Measurements from ENCODE around the gene PAPLN.
"Not testable (repeated sequence)": the region's sequence is repeated elsewhere in the genome, so short reads cannot be mapped to it uniquely, and the experiment has no call there.

PAPLN gene

DNA sequence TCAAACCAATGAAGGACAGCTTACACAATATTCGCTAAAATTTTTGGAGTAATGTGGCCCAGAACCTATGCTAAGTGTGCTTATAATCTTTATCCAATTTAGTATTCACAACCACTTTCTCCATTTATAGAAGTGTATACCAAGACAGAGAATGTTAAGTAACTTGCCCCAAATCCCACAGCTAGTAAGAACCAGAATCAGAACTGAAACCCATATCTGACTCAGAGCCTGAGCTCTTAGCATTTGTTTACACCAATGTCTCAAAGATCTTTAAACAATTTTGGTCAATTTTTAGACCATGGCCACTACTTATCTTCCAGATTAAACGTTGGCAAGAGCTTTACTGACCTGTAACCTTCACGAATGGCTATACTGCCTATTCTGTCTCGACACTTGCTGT is 53.0 kb downstream of the PAPLN start:
- H3K4me3 ChIP-seq (ENCODE audit: low read depth, low read length): no peak overlapping the region
- DNase-seq (ENCODE audit: low read depth): no peak
- TF ChIP-seq, protein P1, sequence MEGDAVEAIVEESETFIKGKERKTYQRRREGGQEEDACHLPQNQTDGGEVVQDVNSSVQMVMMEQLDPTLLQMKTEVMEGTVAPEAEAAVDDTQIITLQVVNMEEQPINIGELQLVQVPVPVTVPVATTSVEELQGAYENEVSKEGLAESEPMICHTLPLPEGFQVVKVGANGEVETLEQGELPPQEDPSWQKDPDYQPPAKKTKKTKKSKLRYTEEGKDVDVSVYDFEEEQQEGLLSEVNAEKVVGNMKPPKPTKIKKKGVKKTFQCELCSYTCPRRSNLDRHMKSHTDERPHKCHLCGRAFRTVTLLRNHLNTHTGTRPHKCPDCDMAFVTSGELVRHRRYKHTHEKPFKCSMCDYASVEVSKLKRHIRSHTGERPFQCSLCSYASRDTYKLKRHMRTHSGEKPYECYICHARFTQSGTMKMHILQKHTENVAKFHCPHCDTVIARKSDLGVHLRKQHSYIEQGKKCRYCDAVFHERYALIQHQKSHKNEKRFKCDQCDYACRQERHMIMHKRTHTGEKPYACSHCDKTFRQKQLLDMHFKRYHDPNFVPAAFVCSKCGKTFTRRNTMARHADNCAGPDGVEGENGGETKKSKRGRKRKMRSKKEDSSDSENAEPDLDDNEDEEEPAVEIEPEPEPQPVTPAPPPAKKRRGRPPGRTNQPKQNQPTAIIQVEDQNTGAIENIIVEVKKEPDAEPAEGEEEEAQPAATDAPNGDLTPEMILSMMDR (conservative IDR thresholded peaks at IDR 0.05; ENCODE audit: low read depth, low read length): no peak

DNA sequence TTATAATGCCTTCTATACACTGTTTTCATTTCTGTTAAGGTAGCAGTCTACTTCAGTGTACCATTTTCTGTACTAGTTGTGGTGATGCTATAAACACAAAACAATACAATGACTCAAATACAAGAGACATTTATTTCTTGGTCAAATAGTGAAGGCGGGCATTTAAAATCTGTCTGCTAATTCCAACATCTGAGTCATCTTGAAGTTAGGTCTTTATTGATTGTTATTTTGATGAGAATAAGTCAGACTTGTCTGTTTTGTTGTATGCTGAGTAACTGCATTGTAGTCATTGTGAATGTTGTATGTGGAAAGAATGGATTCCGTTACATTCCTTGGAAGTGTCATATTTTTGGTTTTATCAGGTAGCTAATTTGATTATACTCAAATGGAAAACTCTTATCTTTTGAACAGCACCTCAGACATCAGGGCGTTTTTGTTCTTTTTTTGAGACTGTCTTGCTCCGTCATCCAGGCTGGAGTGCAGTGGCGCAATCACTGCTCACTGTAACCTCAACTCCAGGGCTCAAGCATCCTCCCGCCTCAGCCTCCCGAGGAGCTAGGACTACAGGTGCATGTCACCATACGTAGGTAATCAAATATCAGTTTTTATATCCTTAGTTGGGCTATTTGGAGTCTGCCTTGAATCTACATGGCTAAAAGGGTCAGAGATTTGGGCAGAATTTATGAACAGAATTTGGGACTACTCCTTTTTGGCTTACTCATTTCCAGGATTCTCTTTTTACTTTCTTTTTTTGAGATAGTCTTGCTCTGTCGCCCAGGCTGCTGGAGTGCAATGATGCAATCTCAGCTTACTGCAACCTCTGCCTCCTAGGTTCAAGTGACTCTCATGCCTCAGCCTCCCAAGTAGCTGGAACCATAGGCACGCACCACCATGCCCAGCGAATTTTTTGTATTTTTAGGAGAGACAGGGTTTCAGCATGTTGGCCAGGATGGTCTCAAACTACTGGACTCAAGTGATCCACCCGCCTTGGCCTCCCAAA is 56.8 kb downstream of the PAPLN start:
- TF ChIP-seq, protein P1 (conservative IDR thresholded peaks at IDR 0.05; ENCODE audit: low read depth, low read length): no peak
- no peak overlapping the region for H3K4me3 ChIP-seq (ENCODE audit: low read depth, low read length)
- no peak for DNase-seq (ENCODE audit: low read depth)

DNA sequence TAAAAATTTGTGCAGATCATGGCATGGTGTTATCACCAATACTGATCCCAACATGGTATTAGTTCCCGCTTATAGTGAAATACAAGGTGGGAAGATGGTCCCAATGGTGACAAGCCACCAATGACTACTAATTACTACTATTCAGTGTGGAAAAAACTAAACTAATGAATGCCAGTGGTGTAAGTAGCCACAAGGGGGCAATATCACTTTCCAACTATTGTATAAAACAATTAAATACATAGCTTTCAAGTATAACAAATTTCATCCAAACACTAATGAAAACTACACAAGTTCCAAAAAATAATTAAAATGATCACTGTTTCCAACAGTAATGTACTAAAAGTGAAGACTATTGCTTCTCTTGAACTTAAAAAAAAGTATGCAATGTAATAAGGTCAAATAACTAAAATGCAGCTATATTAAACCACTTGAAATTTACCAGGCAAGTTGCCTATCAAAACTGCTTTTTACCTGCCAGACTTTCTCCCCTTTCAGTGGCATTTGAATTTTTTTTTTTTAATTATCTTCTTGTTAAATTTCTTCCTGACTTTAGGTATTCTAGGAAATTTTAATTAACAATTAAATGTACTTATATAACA is 58.0 kb downstream of the PAPLN start:
- peak; percentile 59 for DNase-seq (ENCODE audit: low read depth)
- TF ChIP-seq, protein P1 (conservative IDR thresholded peaks at IDR 0.05; ENCODE audit: low read depth, low read length): peak; percentile 68
- no peak overlapping the region for H3K4me3 ChIP-seq (ENCODE audit: low read depth, low read length)

DNA sequence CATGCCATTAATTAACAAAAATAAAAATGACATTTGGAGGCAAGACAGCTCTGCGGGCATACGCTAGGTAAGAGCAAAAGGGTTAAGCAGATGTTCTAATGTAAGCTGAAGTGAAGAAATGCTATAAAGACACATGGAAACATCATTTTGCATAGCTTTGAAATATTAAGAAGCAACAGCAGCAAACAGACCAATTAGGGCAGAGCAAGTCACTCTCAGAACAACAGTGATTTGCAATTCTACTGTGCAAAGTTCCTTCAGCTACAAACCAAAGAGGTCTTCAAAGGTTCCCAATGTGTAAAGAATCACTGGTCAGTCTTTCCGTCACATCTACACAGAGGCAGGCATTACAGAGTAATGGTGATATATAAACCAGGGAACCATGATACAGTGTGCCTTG is 68.2 kb downstream of the PAPLN start:
- DNase-seq (ENCODE audit: low read depth): no peak
- TF ChIP-seq, protein P1 (conservative IDR thresholded peaks at IDR 0.05; ENCODE audit: low read depth, low read length): no peak
- no peak overlapping the region for H3K4me3 ChIP-seq (ENCODE audit: low read depth, low read length)

DNA sequence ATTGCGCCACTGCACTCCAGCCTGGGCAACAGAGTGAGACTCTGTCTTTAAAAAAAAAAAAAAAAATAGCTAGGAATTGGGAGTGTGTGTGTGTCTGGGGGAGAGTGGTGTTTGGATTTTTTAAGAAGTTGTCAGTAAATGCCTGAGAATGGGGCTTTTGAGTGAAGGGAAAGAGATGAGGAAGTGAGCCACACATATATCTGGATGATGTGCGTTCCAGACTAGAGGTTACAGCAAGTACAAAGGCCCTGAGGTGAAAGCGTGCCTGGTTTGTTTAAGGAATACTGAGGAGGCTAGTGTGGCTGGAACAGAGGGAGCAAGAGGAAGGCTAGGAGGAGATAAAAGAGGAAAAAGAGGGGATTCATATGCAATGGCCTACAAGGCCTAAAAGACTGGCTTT is 70.0 kb downstream of the PAPLN start:
- TF ChIP-seq, protein P1 (conservative IDR thresholded peaks at IDR 0.05; ENCODE audit: low read depth, low read length): no peak
- no peak overlapping the region for H3K4me3 ChIP-seq (ENCODE audit: low read depth, low read length)
- no peak for DNase-seq (ENCODE audit: low read depth)

DNA sequence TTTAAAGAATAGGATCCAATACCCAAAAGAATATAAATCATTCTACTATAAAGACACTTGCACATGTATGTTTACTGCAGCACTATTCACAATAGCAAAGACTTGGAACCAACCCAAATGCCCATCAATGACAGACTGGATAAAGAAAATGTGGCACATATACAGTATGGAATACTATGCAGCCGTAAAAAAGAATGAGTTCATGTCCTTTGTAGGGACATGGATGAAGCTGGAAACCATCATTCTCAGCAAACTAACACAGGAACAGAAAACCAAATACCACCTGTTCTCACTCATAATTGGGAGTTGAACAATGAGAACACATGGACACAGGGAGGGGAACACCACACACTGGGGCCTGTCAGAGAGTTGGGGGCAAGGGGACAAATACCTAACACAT is 71.9 kb downstream of the PAPLN start:
- not testable (repeated sequence) for H3K4me3 ChIP-seq (ENCODE audit: low read depth, low read length); DNase-seq (ENCODE audit: low read depth)

DNA sequence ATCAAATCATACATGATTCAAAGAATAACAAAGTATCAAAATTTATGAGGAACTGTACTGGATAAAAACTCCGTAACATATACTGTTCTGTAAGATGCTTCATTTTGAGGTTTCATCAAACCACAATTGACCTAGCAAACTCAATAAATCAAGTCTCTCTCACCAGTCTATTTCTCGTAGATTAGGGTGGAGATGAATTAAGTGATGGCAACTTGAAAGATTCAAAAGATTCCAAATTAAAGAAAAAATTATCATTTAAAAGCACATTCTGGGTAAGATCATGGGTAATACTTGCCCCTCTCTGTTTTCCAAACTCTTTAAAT is 74.4 kb downstream of the PAPLN start:
- no peak overlapping the region for H3K4me3 ChIP-seq (ENCODE audit: low read depth, low read length)
- no peak for DNase-seq (ENCODE audit: low read depth)
- TF ChIP-seq, protein P1 (conservative IDR thresholded peaks at IDR 0.05; ENCODE audit: low read depth, low read length): no peak
